ENCODE measurements around the gene OSR1. TPM values are rescaled to one million over a fixed set of nuclear protein-coding genes. Genes with fewer than 3 reads are reported as not detected.

The OSR1 gene
- total RNA-seq, 2 experiments from 2014 or later = not detected

GRCh38 chr2:19373352-19373751 is 14.9 kb upstream of the OSR1 start:
- CTCF ChIA-PET = interaction anchor here (0.6 kb wide), 1 partner anchor 1637 kb away, joined by 3 read pairs; no protein-coding TSS in a partner anchor

GRCh38 chr2:19371996-19372582 is 13.7 kb upstream of the OSR1 start:
- DNase-seq = no peak
- ChIA-PET CTCF (no interaction called here), POLR2A (no interaction called here)
- no peak for TF ChIP-seq CTCF (IDR thresholded peaks at IDR 0.05)
- peaks cover 9 to 15% of the 10 kb centered on the region in 2 experiments for H3K27me3 ChIP-seq (ENCODE audit: control insufficient read depth in 1 of 2, insufficient read depth in 2 of 2, low read length in 2 of 2)
- H3K9me3 ChIP-seq (ENCODE audit: control insufficient read depth in 1 of 2, insufficient read depth in 1 of 2, low read length in 2 of 2) = no peaks in the 10 kb centered on the region
- Mint-ChIP-seq H3K27ac (no peak overlapping the region), H3K9me3 (peaks cover 3% of the 10 kb centered on the region), H3K4me3 (no peak overlapping the region), H3K36me3 (ENCODE audit: low read depth) (no peaks in the 10 kb centered on the region), H3K4me1 (ENCODE audit: low read depth) (no peaks in the 10 kb centered on the region), H3K27me3 (peaks cover 61% of the 10 kb centered on the region)
- no peak overlapping the region for H3K4me3 ChIP-seq (ENCODE audit: low read length)
- H3K4me1 ChIP-seq (ENCODE audit: insufficient read depth, low read length) = no peaks in the 10 kb centered on the region
- H3K27ac ChIP-seq (ENCODE audit: low read depth in 1 of 2, low read length in 2 of 2) = no peak overlapping the region
- H3K36me3 ChIP-seq (ENCODE audit: insufficient read depth, low read length) = no peaks in the 10 kb centered on the region
- no peak for ATAC-seq (ENCODE audit: poor library complexity)
- intact Hi-C loops (cut with DNase I, micrococcal nuclease) = no loop called here

More at GRCh38 chr2:19373352-19373751, 14.9 kb upstream of the OSR1 start:
- Mint-ChIP-seq H3K9me3 (peaks cover 3% of the 10 kb centered on the region), H3K27ac (no peak overlapping the region), H3K4me1 (ENCODE audit: low read depth) (no peaks in the 10 kb centered on the region), H3K27me3 (peaks cover 68% of the 10 kb centered on the region), H3K36me3 (ENCODE audit: low read depth) (no peaks in the 10 kb centered on the region), H3K4me3 (no peak overlapping the region)
- Histone ChIP-seq H3K36me3 (ENCODE audit: insufficient read depth, low read length) (no peaks in the 10 kb centered on the region), H3K4me3 (ENCODE audit: low read length) (no peak overlapping the region), H3K27ac (ENCODE audit: low read depth in 1 of 2, low read length in 2 of 2) (no peak overlapping the region), H3K27me3 (ENCODE audit: control insufficient read depth in 1 of 2, insufficient read depth in 2 of 2, low read length in 2 of 2) (peaks cover 13 to 15% of the 10 kb centered on the region in 2 experiments), H3K9me3 (ENCODE audit: control insufficient read depth in 1 of 2, insufficient read depth in 1 of 2, low read length in 2 of 2) (no peaks in the 10 kb centered on the region), H3K4me1 (ENCODE audit: insufficient read depth, low read length) (no peaks in the 10 kb centered on the region)
- ATAC-seq (ENCODE audit: poor library complexity) = no peak
- intact Hi-C loops (cut with DNase I, micrococcal nuclease) = no loop called here
- no peak for TF ChIP-seq CTCF (IDR thresholded peaks at IDR 0.05)
- no peak for DNase-seq
- POLR2A ChIA-PET = no interaction called here

- intact Hi-C loops (cut with DNase I, micrococcal nuclease) = loop anchor here (10.0 kb wide), 3 partner anchors 105 to 615 kb away; no protein-coding TSS in a partner anchor
- no peaks in the 10 kb centered on the region for H3K36me3 ChIP-seq (ENCODE audit: insufficient read depth, low read length)
- DNase-seq (no peak), ATAC-seq (ENCODE audit: poor library complexity) (no peak)
- Mint-ChIP-seq H3K27me3 (peaks cover 48% of the 10 kb centered on the region), H3K4me1 (ENCODE audit: low read depth) (no peaks in the 10 kb centered on the region), H3K27ac (no peak overlapping the region), H3K4me3 (no peak overlapping the region), H3K9me3 (no peaks in the 10 kb centered on the region), H3K36me3 (ENCODE audit: low read depth) (no peaks in the 10 kb centered on the region)
- ChIA-PET POLR2A (no interaction called here), CTCF (interaction anchor here (1.5 kb wide), 1 partner anchor 480 kb away, joined by 3 read pairs; no protein-coding TSS in a partner anchor)
- peaks cover 8 to 9% of the 10 kb centered on the region in 2 experiments for H3K27me3 ChIP-seq (ENCODE audit: control insufficient read depth in 1 of 2, insufficient read depth in 2 of 2, low read length in 2 of 2)
- no peak overlapping the region for H3K27ac ChIP-seq (ENCODE audit: low read depth in 1 of 2, low read length in 2 of 2)
- H3K9me3 ChIP-seq (ENCODE audit: control insufficient read depth in 1 of 2, insufficient read depth in 1 of 2, low read length in 2 of 2) = no peaks in the 10 kb centered on the region
- no peak for TF ChIP-seq CTCF (IDR thresholded peaks at IDR 0.05)
- H3K4me3 ChIP-seq (ENCODE audit: low read length) = no peak overlapping the region
- no peaks in the 10 kb centered on the region for H3K4me1 ChIP-seq (ENCODE audit: insufficient read depth, low read length)
These were observed 11.0 kb upstream of the OSR1 start for GRCh38 chr2:19369341-19369955.

Data from CD4-positive, alpha-beta T cell (primary cell).